DOHH2 (cell line): ENCODE data around the gene ADCY10.

ENCODE experiments used
- H3F3A ChIP-seq: fragments of 200-600 bp; sonication (generic), shearing (Covaris generic); 2 replicates; pipeline ENCODE4 v1.6.0; 2016; ENCODE audit warnings: antibody characterized with exemption, mild to moderate bottlenecking; ENCODE audit not compliant: control insufficient read depth, insufficient read depth
- H3K27ac ChIP-seq: fragments of 200-600 bp; sonication (generic); 2 replicates; pipeline ENCODE4 v1.5.1; 2014; ENCODE audit warnings: low read depth, mild to moderate bottlenecking, low read length, moderate library complexity
- H3K27me3 ChIP-seq: fragments of 200-600 bp; sonication (generic); 2 replicates; pipeline ENCODE4 v1.6.1; 2014; ENCODE audit warnings: mild to moderate bottlenecking, low read length, mixed read lengths; ENCODE audit not compliant: control insufficient read depth
- H3K36me3 ChIP-seq: fragments of 200-600 bp; sonication (generic); 2 replicates; pipeline ENCODE4 v1.6.1; 2014; ENCODE audit warnings: mild to moderate bottlenecking, low read length, moderate library complexity, mixed read lengths; ENCODE audit not compliant: control insufficient read depth
- H3K4me1 ChIP-seq: fragments of 200-600 bp; sonication (generic); 2 replicates; pipeline ENCODE4 v1.6.1; 2014; ENCODE audit warnings: mild to moderate bottlenecking, low read length, mixed read lengths; ENCODE audit not compliant: control insufficient read depth
- H3K4me2 ChIP-seq: fragments of 200-600 bp; sonication (generic); 2 replicates; pipeline ENCODE4 v1.6.0; 2014; ENCODE audit warnings: mild to moderate bottlenecking, low read length, moderate library complexity
- H3K4me3 ChIP-seq: fragments of 200-600 bp; sonication (generic); 2 replicates; pipeline ENCODE4 v1.5.1; 2014; ENCODE audit warnings: mild to moderate bottlenecking, low read length, mixed read lengths
- H3K79me2 ChIP-seq: fragments of 200-600 bp; sonication (generic); 2 replicates; pipeline ENCODE4 v1.6.1; 2014; ENCODE audit warnings: mild to moderate bottlenecking, low read length, mixed read lengths; ENCODE audit not compliant: control insufficient read depth
- H3K9me2 ChIP-seq: fragments of 200-600 bp; sonication (generic); replicated peaks from 2 replicates; pipeline ENCODE4 v1.6.1; 2014; ENCODE audit warnings: mild to moderate bottlenecking, low read length, mixed read lengths; ENCODE audit not compliant: control insufficient read depth
- H3K9me3 ChIP-seq: fragments of 200-600 bp; sonication (generic); 2 replicates; pipeline ENCODE4 v1.6.1; 2014; ENCODE audit warnings: antibody characterized with exemption, low read length, mixed read lengths; ENCODE audit not compliant: control insufficient read depth, insufficient read depth
- H4K20me1 ChIP-seq: fragments of 200-600 bp; sonication (generic); 2 replicates; pipeline ENCODE4 v1.6.0; 2014; ENCODE audit warnings: low read depth, mild to moderate bottlenecking, antibody characterized with exemption, low read length, moderate library complexity; ENCODE audit not compliant: control insufficient read depth, insufficient read depth
- CTCF ChIP-seq: fragments of 200-600 bp; sonication (generic); IDR thresholded peaks from one replicate; pipeline ENCODE4 v1.5.1; 2014; ENCODE audit warnings: antibody characterized with exemption, mild to moderate bottlenecking, low read depth, low read length; ENCODE audit not compliant: poor library complexity, severe bottlenecking
- EZH2phosphoT487 ChIP-seq: fragments of 200-600 bp; sonication (generic); IDR thresholded peaks from 2 replicates; pipeline ENCODE4 v1.6.1; 2017; ENCODE audit warnings: borderline replicate concordance, mild to moderate bottlenecking, antibody characterized with exemption, low read length, moderate library complexity, mixed read lengths

The ADCY10 gene

GRCh38 chr1:167767761-167768160 lies 146.2 kb downstream of the ADCY10 start:
- no peaks in the 10 kb centered on the region for H3F3A ChIP-seq
- H3K4me3 ChIP-seq, result no peak overlapping the region
- H3K9me3 ChIP-seq, result no peaks in the 10 kb centered on the region
- no peak overlapping the region for H3K27ac ChIP-seq
- H3K36me3 ChIP-seq, result peaks cover 46% of the 10 kb centered on the region
- H3K9me2 ChIP-seq, result no peaks in the 10 kb centered on the region
- TF ChIP-seq EZH2phosphoT487, result no peak
- TF ChIP-seq CTCF, result no peak
- no peaks in the 10 kb centered on the region for H3K27me3 ChIP-seq
- H3K4me2 ChIP-seq, result no peak overlapping the region
- H4K20me1 ChIP-seq, result no peaks in the 10 kb centered on the region
- no peaks in the 10 kb centered on the region for H3K4me1 ChIP-seq
- peaks cover 7% of the 10 kb centered on the region for H3K79me2 ChIP-seq

GRCh38 chr1:167766538-167766937 lies 147.4 kb downstream of the ADCY10 start:
- Histone ChIP-seq H3K9me2 (no peaks in the 10 kb centered on the region), H3K4me3 (no peak overlapping the region), H3K27ac (no peak overlapping the region), H3F3A (no peaks in the 10 kb centered on the region), H3K4me1 (no peaks in the 10 kb centered on the region), H3K79me2 (peaks cover 14% of the 10 kb centered on the region), H3K4me2 (no peak overlapping the region), H3K36me3 (peaks cover 37% of the 10 kb centered on the region), H3K9me3 (no peaks in the 10 kb centered on the region), H3K27me3 (no peaks in the 10 kb centered on the region), H4K20me1 (no peaks in the 10 kb centered on the region)
- TF ChIP-seq CTCF, result no peak

GRCh38 chr1:167765496-167765895 lies 148.4 kb downstream of the ADCY10 start:
- Histone ChIP-seq H3K4me1 (no peaks in the 10 kb centered on the region), H3K36me3 (peaks cover 34% of the 10 kb centered on the region), H3K27ac (no peak overlapping the region), H3K79me2 (peaks cover 16% of the 10 kb centered on the region), H4K20me1 (no peaks in the 10 kb centered on the region), H3F3A (no peaks in the 10 kb centered on the region), H3K9me2 (no peaks in the 10 kb centered on the region), H3K4me2 (no peak overlapping the region), H3K27me3 (no peaks in the 10 kb centered on the region), H3K9me3 (no peaks in the 10 kb centered on the region), H3K4me3 (no peak overlapping the region)
- TF ChIP-seq EZH2phosphoT487 (no peak), CTCF (no peak)
